Measurements from ENCODE around the gene CCDC142.

DNA sequence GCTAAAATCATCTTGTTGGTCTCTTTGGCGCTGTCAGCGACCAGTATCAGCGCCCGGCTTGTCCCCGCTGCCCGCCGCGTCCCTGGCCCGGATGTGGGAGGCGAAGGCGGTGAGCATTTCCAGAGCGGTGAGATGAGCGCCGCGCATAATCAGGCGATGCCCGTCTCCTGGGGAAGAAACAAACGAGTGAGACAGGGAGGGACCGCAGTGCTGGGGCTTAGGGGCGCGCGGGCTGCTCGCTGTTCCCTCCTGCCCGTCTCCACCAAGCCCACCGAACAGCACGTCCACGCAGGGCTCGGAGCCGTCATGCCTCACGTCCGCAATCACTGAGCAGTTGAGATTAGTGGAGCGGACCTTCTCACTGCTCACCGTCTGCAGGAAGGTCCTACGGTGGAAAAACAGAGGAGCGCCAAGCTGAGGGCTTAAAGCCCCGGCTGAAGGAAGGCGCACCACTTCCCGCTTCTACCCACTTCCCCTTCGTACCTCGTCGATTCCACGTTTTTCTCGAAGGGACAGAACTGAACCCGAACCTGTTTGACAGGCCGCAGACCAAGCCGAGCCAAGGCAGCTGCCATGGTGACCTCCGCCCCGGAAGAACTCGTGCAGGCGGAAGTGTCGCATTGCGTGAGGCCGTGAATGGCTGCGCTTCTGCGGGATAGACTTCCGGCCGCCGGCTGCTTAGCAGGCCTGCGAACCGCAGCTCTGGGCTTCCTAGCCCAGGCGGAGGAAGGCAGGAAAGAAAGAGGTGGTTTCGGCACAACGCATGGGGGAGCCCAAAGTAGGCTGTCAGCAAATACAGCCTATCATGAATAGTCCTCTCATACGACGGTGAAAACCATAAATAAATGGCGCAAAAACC lies 10.5 kb downstream of the CCDC142 start, which contains the start of gene MRPL53:
- TF ChIP-seq POLR2A (IDR thresholded peaks at IDR 0.05) = peak in 1 of 2 donors; percentile 88
- TF ChIP-seq, protein P1, sequence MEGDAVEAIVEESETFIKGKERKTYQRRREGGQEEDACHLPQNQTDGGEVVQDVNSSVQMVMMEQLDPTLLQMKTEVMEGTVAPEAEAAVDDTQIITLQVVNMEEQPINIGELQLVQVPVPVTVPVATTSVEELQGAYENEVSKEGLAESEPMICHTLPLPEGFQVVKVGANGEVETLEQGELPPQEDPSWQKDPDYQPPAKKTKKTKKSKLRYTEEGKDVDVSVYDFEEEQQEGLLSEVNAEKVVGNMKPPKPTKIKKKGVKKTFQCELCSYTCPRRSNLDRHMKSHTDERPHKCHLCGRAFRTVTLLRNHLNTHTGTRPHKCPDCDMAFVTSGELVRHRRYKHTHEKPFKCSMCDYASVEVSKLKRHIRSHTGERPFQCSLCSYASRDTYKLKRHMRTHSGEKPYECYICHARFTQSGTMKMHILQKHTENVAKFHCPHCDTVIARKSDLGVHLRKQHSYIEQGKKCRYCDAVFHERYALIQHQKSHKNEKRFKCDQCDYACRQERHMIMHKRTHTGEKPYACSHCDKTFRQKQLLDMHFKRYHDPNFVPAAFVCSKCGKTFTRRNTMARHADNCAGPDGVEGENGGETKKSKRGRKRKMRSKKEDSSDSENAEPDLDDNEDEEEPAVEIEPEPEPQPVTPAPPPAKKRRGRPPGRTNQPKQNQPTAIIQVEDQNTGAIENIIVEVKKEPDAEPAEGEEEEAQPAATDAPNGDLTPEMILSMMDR (IDR thresholded peaks at IDR 0.05) = no peak

All from heart left ventricle (tissue), 13 donors.